Measurements from ENCODE around the gene ZFYVE27. TPM values are rescaled to one million over a fixed set of nuclear protein-coding genes. Genes with fewer than 3 reads are reported as not detected.

Gene ZFYVE27
- total RNA-seq, 3 donors from 2014 or later = 48.8 to 83.7 (median 55.0) TPM

GRCh38 chr10:97701438-97702069 lies 35.4 kb upstream of the ZFYVE27 start:
- peak; percentile 88 for TF ChIP-seq CTCF (IDR thresholded peaks at IDR 0.05)
- no peak overlapping the region for H3K4me3 ChIP-seq
- DNase-seq = peak in 1 of 3 donors; percentile 74
- peaks cover 6% of the 10 kb centered on the region for H3K4me1 ChIP-seq (ENCODE audit: low read depth)
- no peaks in the 10 kb centered on the region for H3K36me3 ChIP-seq (ENCODE audit: low read depth)
- ATAC-seq = peak; percentile 84
- intact Hi-C loops (cut with DNase I, micrococcal nuclease) = no loop called here
- H3K9me3 ChIP-seq = no peaks in the 10 kb centered on the region

- no peak for TF ChIP-seq CTCF (IDR thresholded peaks at IDR 0.05)
- H3K4me3 ChIP-seq = no peak overlapping the region
- H3K4me1 ChIP-seq (ENCODE audit: low read depth) = peaks cover 1% of the 10 kb centered on the region
- intact Hi-C loops (cut with DNase I, micrococcal nuclease) = no loop called here
- no peak for DNase-seq
- no peaks in the 10 kb centered on the region for H3K9me3 ChIP-seq
- ATAC-seq = no peak
- H3K36me3 ChIP-seq (ENCODE audit: low read depth) = no peaks in the 10 kb centered on the region
Measured at GRCh38 chr10:97703398-97704067, 33.4 kb upstream of the ZFYVE27 start.

GRCh38 chr10:97704341-97704740 lies 32.6 kb upstream of the ZFYVE27 start:
- H3K36me3 ChIP-seq (ENCODE audit: low read depth) = no peaks in the 10 kb centered on the region
- intact Hi-C loops (cut with DNase I, micrococcal nuclease) = no loop called here
- no peak overlapping the region for H3K4me3 ChIP-seq
- no peak for TF ChIP-seq CTCF (IDR thresholded peaks at IDR 0.05)
- H3K9me3 ChIP-seq = no peaks in the 10 kb centered on the region
- DNase-seq = no peak
- peaks cover 1% of the 10 kb centered on the region for H3K4me1 ChIP-seq (ENCODE audit: low read depth)
- ATAC-seq = no peak

- TF ChIP-seq CTCF (IDR thresholded peaks at IDR 0.05) = no peak
- ATAC-seq = no peak
- no peaks in the 10 kb centered on the region for H3K9me3 ChIP-seq
- no peak overlapping the region for H3K4me3 ChIP-seq
- H3K4me1 ChIP-seq (ENCODE audit: low read depth) = peaks cover 3% of the 10 kb centered on the region
- H3K36me3 ChIP-seq (ENCODE audit: low read depth) = no peaks in the 10 kb centered on the region
- no peak for DNase-seq
- intact Hi-C loops (cut with DNase I, micrococcal nuclease) = no loop called here
Measured at GRCh38 chr10:97705006-97705670, 31.8 kb upstream of the ZFYVE27 start.

- no peak for TF ChIP-seq CTCF (IDR thresholded peaks at IDR 0.05)
- Histone ChIP-seq H3K36me3 (ENCODE audit: low read depth) (no peaks in the 10 kb centered on the region), H3K4me3 (no peak overlapping the region), H3K9me3 (no peaks in the 10 kb centered on the region), H3K4me1 (ENCODE audit: low read depth) (peaks cover 3% of the 10 kb centered on the region)
- DNase-seq (no peak), ATAC-seq (no peak)
- intact Hi-C loops (cut with DNase I, micrococcal nuclease) = no loop called here
Measured at GRCh38 chr10:97707134-97707861, 29.6 kb upstream of the ZFYVE27 start.
